OCI-LY1 (cell line): Measurements from ENCODE around the gene LCN12.

Source experiments
- EZH2 ChIP-seq: fragments of 200-600 bp; sonication (generic), shearing (Covaris generic); IDR thresholded peaks from 2 replicates; pipeline ENCODE4 v1.8.0; 2017; ENCODE audit warnings: borderline replicate concordance, mixed run types, mild to moderate bottlenecking, antibody characterized with exemption, low read length, moderate library complexity, mixed read lengths
- TF ChIP-seq, protein P1 (sequence below): fragments of 200-600 bp; sonication (generic), shearing (Covaris generic); IDR thresholded peaks from 2 replicates; pipeline ENCODE4 v1.5.1; 2017; ENCODE audit warnings: mild to moderate bottlenecking, antibody characterized with exemption, low read length, moderate library complexity, mixed read lengths

DNA sequence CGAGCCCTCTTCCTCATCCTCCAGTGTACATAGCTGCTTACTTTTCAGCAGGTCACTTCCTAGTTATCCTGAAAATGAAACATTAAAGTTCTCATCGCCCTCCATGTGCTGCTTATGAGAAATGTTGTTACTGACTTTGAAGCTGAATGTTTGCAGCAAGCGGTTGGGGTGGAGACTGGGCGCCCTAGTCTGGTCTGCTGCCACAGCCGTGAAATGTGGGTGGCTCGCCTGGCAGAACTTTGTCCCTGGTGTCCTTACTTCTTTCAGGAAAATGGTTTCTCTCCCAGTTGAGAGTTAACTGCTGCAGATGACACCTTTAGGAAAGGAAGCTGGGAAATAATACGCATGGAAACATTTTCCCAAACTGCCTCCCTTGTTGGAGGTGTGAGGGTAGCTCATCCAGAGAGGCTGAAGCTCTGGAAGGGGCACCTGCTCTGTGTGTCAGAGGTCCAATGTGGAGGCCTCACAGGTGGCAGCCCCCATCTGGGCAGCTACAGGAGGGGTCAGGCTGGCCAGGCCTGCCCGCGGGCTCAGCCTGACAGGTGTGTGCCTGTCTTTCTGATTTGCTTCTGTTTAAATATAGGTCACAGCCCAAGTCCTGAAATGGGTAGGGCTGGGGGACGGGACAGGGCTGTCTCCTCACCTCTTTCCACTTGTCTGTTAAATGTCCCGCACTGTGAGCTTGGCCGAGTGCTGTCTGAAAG is 41.7 kb upstream of the LCN12 start:
- TF ChIP-seq, protein P1, sequence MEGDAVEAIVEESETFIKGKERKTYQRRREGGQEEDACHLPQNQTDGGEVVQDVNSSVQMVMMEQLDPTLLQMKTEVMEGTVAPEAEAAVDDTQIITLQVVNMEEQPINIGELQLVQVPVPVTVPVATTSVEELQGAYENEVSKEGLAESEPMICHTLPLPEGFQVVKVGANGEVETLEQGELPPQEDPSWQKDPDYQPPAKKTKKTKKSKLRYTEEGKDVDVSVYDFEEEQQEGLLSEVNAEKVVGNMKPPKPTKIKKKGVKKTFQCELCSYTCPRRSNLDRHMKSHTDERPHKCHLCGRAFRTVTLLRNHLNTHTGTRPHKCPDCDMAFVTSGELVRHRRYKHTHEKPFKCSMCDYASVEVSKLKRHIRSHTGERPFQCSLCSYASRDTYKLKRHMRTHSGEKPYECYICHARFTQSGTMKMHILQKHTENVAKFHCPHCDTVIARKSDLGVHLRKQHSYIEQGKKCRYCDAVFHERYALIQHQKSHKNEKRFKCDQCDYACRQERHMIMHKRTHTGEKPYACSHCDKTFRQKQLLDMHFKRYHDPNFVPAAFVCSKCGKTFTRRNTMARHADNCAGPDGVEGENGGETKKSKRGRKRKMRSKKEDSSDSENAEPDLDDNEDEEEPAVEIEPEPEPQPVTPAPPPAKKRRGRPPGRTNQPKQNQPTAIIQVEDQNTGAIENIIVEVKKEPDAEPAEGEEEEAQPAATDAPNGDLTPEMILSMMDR, result no peak
- TF ChIP-seq EZH2, result no peak
